SH-SY5Y (cell line): ENCODE results near the gene BTNL8.

ENCODE experiments used
- GATA2 ChIP-seq: IDR thresholded peaks from 2 replicates; pipeline ENCODE4 v1.6.1; 2011; ENCODE audit warnings: mild to moderate bottlenecking, low read depth, low read length
- GATA3 ChIP-seq: IDR thresholded peaks from 2 replicates; pipeline ENCODE4 v1.6.1; 2011; ENCODE audit warnings: low read depth, mild to moderate bottlenecking, low read length, moderate library complexity

The BTNL8 gene

DNA sequence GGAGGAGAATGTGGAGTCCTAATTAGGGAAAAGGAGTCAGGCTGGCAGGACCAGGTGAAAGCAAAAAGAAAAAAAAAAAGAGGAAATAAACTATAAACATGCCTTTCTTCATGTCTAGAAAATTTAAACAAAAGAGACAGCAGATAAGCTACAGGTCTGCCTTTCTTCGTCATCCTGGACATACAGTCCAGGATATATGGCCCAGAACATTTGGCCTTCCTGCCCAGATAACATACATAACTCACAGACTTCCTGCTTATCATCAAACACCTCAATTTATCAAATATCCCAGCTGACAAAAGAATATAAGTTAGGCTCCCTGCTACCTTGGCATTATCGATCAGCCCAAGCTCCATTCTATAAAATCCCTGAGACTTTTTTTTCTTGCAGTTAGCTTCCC, 11.2 kb downstream of the BTNL8 start:
- TF ChIP-seq GATA2 (no peak), GATA3 (no peak)

- no peak for TF ChIP-seq GATA3
- TF ChIP-seq GATA2 = no peak
These were observed 11.8 kb downstream of the BTNL8 start for GRCh38 chr5:180910735-180911134.

DNA sequence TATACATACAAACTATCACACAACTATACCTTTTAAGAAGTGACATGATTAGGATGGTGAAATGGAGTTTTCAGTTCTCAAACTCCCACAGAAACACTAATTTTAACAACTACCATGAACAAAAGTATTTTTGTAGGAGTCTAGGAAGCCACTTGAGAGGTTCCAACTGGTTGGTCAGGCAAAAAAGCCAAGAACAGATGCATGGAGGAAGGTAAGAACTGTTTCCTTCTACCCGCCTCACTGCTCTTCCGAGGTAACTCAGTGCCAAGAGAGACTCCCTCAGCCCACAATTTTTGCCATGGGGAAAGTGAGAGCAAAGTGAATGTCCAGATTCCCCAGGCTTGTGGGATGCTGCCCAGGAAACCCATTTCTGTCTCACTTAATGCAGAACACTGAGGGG, 15.7 kb downstream of the BTNL8 start:
- TF ChIP-seq GATA3 (no peak), GATA2 (no peak)

- no peak for TF ChIP-seq GATA2
- TF ChIP-seq GATA3 = no peak
These were observed 17.0 kb downstream of the BTNL8 start for GRCh38 chr5:180915924-180916323.

GRCh38 chr5:180918380-180918779, 19.4 kb downstream of the BTNL8 start:
- TF ChIP-seq GATA3 = no peak
- no peak for TF ChIP-seq GATA2

GRCh38 chr5:180920710-180921109, 21.8 kb downstream of the BTNL8 start:
- TF ChIP-seq GATA3 (no peak), GATA2 (no peak)

- TF ChIP-seq GATA3 (no peak), GATA2 (no peak)
These were observed 24.0 kb downstream of the BTNL8 start for GRCh38 chr5:180922932-180923331.

- TF ChIP-seq GATA2 = no peak
- no peak for TF ChIP-seq GATA3
These were observed 33.7 kb downstream of the BTNL8 start for GRCh38 chr5:180932660-180933059.

GRCh38 chr5:180935203-180935602, 36.2 kb downstream of the BTNL8 start:
- TF ChIP-seq GATA2 (no peak), GATA3 (no peak)

GRCh38 chr5:180938294-180938693, 39.3 kb downstream of the BTNL8 start:
- TF ChIP-seq GATA2 = no peak
- TF ChIP-seq GATA3 = no peak

GRCh38 chr5:180950291-180950949, 51.5 kb downstream of the BTNL8 start:
- TF ChIP-seq GATA3 (no peak), GATA2 (no peak)

GRCh38 chr5:180959661-180960060, 60.7 kb downstream of the BTNL8 start:
- TF ChIP-seq GATA2 = no peak
- TF ChIP-seq GATA3 = no peak

GRCh38 chr5:180960209-180960608, 61.2 kb downstream of the BTNL8 start:
- TF ChIP-seq GATA2 = no peak
- no peak for TF ChIP-seq GATA3

DNA sequence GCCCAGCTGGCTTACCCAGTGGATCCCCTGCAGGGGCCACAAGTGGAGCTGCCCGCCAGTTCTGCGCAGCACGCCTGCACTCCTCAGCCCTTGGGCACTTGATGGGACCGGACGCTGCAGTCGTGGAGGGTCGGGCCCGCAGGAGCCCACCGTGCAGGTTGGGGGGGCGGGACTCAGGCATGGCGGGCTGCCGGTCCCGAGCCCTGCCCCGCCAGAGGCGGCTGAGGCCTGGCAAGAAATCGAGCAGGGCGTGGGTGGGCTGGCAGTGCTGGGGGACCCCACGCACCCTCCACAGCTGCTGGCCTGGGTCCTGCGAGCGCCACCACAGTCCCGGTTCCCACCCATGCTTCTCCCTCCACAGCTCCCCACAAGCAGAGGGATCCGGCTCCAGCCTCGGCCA, 70.4 kb downstream of the BTNL8 start:
- TF ChIP-seq GATA3 = no peak
- TF ChIP-seq GATA2 = no peak

- TF ChIP-seq GATA2 (no peak), GATA3 (no peak)
These were observed 71.4 kb downstream of the BTNL8 start for GRCh38 chr5:180970336-180970735.

- TF ChIP-seq GATA2 = no peak
- TF ChIP-seq GATA3 = no peak
These were observed 71.9 kb downstream of the BTNL8 start for GRCh38 chr5:180970875-180971274.
